Lower lobe of right lung (tissue), 2 donors: ENCODE measurements around the gene ARL17A. TPM values are rescaled to one million over a fixed set of nuclear protein-coding genes. Genes with fewer than 3 reads are reported as not detected.
A peak's percentile ranks its signal among the peaks of the same experiment; 100 is the strongest.
"Not testable (repeated sequence)": the region's sequence is repeated elsewhere in the genome, so short reads cannot be mapped to it uniquely, and the experiment has no call there.

Experiments used
- ATAC-seq, 2 donors: fragments of 200-7000 bp; cut with Tn5 transposase; one replicate each; pipeline ENCODE4 v1.9.1; 2020 to 2022; ENCODE audit warnings: mild to moderate bottlenecking in 2 of 2, moderate library complexity in 2 of 2
- DNase-seq: peaks from one replicate; pipeline ENCODE4 v3.0.0-alpha.2; 2020
- H3K27ac ChIP-seq: fragments of 200-600 bp; one replicate; pipeline ENCODE4 v1.8.0; 2022
- H3K27me3 ChIP-seq: fragments of 200-600 bp; one replicate; pipeline ENCODE4 v1.8.0; 2022; ENCODE audit warnings: low read depth
- H3K36me3 ChIP-seq: fragments of 200-600 bp; one replicate; pipeline ENCODE4 v1.8.0; 2022; ENCODE audit warnings: mild to moderate bottlenecking
- H3K4me1 ChIP-seq: fragments of 200-600 bp; one replicate; pipeline ENCODE4 v1.8.0; 2022
- H3K4me3 ChIP-seq: fragments of 200-600 bp; one replicate; pipeline ENCODE4 v1.8.0; 2022; ENCODE audit warnings: mild to moderate bottlenecking
- H3K9me3 ChIP-seq: fragments of 200-600 bp; one replicate; pipeline ENCODE4 v1.8.0; 2022
- intact Hi-C: fragments of 100-400 bp; cut with DNase I; formaldehyde crosslinking; loops from one replicate; pipeline ENCODE4 v1.11.0; 2022
- long read RNA-seq: library from polyadenylated mRNA; unstranded; transcript quantifications from one replicate; pipeline ENCODE4 v2.0.0, GENCODE V29; 2021
- total RNA-seq: library from RNA; stranded (reverse); fragmentation: NEBNext Ultra II Directional; extraction: Animal tissue kit (Norgen Biotek cat#: 25700); gene quantifications from one replicate; pipeline ENCODE4 v1.2.1, GENCODE V29; 2021
- donor health status: DM: no; HTN: yes; CAD: no; lungs with severe emphysema.

Gene ARL17A
- 25.9 TPM for total RNA-seq
- long read RNA-seq, partial matches to known transcripts: 3 of 53 reads
- long read RNA-seq, other reads (novel, unspliced or antisense): 49 of 53 reads

DNA sequence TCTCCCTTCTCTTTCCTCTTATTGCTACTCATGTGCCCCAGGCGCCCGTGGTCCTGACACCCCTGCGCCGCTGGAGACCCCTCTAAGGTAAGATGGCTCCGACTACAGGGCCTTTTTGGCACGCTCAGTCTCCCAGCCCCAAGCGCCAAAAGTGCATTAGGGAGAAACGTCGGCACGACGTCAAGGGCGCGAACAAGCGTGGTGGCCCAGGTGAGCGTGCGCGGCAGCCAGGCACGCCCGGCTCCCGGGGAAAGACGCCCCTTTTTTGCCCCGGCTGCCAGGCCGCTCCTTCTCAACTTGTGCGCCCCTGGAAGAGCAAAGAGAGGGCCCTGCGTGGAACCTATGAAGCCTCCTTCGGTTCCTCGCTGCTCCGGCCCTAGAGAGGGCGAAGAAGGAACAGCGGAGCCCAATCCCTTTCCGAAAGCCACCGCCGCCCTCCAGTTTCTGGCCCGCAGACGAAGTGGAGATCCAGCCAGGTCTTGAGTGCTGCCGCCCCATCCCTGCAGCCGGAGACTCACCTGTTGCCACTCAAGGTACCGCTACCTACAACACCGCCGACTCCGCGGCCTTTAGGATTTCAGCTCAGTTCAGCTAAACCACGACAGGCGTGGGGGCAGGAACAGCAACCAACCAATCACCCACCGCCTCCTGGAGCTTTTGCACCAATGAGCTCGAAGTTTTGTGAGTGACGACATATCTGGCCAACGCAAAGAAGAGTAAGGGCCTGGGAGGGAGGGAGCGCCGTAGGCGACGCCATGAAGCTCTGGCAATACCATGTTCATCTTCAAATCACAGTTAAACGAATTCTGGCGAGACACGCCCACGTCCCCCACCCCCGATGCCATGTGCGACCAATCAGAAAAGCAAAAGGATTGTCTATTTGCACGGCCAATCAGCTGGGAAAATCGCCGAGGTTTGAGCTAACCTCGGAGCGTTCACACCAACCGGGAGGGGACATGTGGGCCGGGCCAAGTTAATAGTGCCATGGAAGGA lies at the start of gene ARL17A:
TSS of gene ARL17A (minus strand) at position 609 of the 993 bp plus-strand sequence. CDS start 3,369 bp downstream, outside the sequence.
- H3K27me3 ChIP-seq, H3K9me3 ChIP-seq, H3K27ac ChIP-seq, H3K4me1 ChIP-seq, H3K36me3 ChIP-seq, intact Hi-C loops: not testable (repeated sequence)
- H3K4me3 ChIP-seq: peak within 1 kb of the TSS; percentile 45
- peak; percentile 88 for DNase-seq
- ATAC-seq: peak; percentile 98 to 99

DNA sequence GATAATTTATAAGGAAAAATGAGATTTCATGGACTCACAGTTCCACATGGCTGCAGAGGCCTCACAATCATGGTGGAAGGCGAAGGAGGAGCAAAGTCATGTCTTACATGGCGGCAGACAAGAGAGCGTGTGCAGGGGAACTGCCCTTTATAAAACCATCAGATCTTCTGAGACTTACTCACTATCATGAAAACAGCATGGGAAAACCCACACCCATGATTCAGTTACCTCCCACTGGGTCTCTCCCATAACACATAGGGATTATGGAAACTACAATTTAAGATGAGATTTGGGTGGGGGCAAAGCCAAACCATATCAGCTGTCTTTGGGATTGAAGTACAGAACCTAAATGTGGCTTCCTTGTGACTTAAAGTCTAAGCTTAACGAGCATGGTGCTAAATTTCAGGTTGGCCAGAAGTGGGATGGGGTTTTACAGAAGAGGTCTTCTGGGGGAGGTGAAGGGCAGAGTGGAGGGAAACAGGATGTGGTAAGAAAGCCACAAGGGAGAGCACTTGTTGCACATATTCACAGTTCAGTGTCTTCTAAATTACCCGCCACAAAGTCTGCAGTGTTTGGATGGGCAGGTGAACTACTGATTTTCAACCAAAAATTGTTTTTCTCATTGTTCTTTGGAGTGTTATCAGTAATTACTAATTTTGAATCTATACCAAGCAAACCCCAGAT lies 49.4 kb upstream of the ARL17A start:
- H3K36me3 ChIP-seq, H3K27ac ChIP-seq, intact Hi-C loops, H3K4me3 ChIP-seq, DNase-seq, H3K27me3 ChIP-seq, H3K9me3 ChIP-seq, H3K4me1 ChIP-seq: not testable (repeated sequence)
- ATAC-seq: peak; percentile 46 to 75

DNA sequence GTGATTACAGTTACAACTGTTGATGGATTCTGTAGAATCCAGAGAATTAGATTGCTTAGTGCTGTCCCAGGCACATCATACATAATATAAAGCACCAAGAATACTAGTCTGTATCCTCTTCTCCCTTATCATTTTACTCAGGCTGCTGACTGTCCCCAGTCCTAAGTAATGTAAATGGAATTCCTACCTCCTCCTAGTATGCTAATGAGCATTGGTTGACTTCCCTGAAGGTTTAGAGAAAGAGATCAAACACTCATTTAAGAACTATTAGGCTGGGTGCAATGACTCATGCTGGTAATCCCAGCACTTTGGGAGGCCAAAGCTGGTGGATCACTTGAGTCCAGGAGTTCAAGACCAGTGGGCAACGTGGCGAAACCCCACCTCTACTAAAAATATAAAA lies 48.0 kb upstream of the ARL17A start:
- not testable (repeated sequence) for DNase-seq, ATAC-seq, H3K36me3 ChIP-seq

DNA sequence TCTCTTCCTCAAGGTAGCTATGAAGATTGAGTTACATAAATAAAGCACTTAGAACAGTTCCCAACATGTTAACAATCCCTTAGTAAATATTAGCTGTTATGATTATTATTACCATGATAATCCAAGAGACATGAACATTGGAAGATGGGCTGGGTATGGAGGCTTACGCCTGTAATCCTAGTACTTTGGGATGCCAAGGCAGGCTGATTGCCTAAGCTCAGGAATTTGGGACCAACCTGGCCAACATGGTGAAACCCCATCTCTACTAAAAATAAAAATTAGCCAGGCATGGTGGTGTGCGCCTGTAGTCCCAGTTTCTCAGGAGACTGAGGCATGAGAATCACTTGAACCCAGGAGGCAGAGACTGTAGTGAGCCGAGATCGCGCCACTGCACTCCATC lies 45.2 kb upstream of the ARL17A start:
- intact Hi-C loops, ATAC-seq, DNase-seq, H3K27ac ChIP-seq, H3K4me3 ChIP-seq, H3K4me1 ChIP-seq, H3K36me3 ChIP-seq, H3K9me3 ChIP-seq, H3K27me3 ChIP-seq: not testable (repeated sequence)

More for the DNA sequence above, 48.0 kb upstream of the ARL17A start:
- intact Hi-C loops, H3K27ac ChIP-seq, H3K27me3 ChIP-seq, H3K9me3 ChIP-seq, H3K4me1 ChIP-seq, H3K4me3 ChIP-seq: not testable (repeated sequence)

DNA sequence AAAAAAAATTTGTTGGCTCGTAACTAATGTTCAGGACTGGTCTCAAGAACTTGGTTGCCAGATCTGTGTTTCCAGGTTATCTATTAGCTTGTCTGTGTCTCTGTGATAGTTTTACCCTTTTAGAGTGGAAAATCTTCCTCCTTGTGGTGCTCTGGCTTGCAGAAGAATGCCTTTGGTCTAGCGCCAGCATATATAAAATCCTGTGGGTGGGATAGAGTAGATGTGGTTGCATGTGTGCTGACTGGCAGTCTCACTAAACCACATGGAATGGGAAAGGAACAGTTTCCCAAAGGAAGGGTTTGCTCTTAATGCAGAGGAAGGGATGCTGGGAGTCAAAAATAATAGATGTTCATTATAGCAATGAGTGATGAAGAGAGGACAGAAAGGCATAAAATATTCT lies 44.3 kb upstream of the ARL17A start:
- DNase-seq, intact Hi-C loops, H3K36me3 ChIP-seq, H3K9me3 ChIP-seq, H3K4me3 ChIP-seq, H3K4me1 ChIP-seq, H3K27ac ChIP-seq, ATAC-seq, H3K27me3 ChIP-seq: not testable (repeated sequence)

DNA sequence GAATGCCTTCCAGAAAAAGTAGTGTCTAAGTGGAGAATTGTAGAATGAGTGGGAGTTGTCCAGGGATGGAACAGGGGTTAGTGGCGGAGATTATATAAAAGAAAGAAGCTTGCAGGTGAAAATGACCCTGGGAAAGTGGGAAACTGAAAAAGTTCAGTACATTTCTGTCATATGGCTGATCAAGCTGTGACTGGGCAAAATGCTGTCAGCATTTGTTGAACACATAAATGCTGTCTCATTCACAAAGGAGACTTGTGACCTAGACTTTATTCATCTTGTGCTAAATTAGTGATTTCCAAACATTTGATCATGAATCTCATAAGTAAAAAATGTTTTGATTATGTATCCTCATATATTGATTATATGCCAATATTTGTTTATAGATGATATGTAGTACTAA lies 39.5 kb upstream of the ARL17A start:
- H3K9me3 ChIP-seq, DNase-seq, H3K27ac ChIP-seq, H3K27me3 ChIP-seq, intact Hi-C loops, H3K4me1 ChIP-seq, ATAC-seq, H3K4me3 ChIP-seq, H3K36me3 ChIP-seq: not testable (repeated sequence)

DNA sequence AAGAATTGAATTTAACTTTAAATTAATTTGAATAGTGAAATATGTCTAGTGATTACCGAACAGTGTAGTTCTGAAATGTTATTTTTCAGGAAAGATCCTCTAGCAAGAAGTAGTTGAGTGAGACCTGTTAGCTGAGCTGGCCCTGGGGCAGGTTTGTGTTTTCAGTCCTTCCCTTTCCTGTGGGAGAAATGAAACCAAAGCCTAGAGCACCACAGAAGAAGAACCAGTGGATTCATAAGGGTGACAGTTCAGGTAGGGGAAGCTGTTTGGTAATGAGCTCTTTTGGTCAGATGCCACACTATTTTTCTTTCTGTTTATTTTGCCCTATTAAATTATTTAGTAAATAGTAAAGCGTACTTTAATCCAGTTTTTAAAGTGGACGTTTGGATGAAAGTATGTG lies 37.6 kb upstream of the ARL17A start:
- H3K4me3 ChIP-seq, H3K27me3 ChIP-seq, intact Hi-C loops, ATAC-seq, H3K36me3 ChIP-seq, H3K9me3 ChIP-seq, DNase-seq, H3K27ac ChIP-seq, H3K4me1 ChIP-seq: not testable (repeated sequence)

DNA sequence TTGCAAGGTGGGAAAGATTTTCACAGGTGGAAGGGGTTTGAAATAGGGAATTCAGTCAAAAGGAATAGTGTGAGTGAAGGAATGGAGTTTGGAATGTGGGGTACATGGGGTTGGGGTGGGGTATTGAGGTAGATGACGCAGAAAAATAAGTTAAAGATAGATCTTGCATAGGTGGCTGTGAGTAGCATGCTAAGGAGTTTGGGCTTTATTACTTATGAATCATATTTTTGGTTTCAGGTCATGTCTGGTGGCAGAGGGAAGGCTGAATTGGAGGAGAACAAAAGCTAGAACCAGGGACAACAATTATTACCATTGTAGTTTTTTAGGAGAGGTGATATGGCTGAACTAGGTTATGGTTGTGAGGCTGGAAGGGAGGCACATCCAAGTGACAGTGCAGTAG lies 34.4 kb upstream of the ARL17A start:
- H3K9me3 ChIP-seq, DNase-seq, H3K27ac ChIP-seq, H3K36me3 ChIP-seq, H3K27me3 ChIP-seq, H3K4me3 ChIP-seq, ATAC-seq, intact Hi-C loops, H3K4me1 ChIP-seq: not testable (repeated sequence)

DNA sequence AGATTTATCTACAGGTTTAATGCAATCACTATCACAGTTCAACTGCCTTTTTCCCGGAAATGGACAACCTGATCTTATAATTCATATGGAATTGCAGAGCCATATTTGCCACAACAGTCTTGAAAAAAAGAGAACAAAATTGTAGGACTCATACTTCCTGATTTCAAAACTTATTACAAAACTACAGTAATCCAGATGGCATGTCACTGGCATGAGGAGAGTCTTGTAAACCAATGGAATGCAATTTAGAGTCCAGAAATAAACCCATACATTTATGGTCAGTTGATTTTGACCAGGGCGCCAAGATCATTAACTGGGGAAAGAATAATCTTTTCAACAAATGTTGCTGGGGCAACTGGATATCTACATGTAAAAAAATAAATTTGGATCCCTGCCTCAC lies 31.8 kb upstream of the ARL17A start:
- intact Hi-C loops, ATAC-seq, H3K4me1 ChIP-seq, DNase-seq, H3K9me3 ChIP-seq, H3K4me3 ChIP-seq, H3K36me3 ChIP-seq, H3K27ac ChIP-seq, H3K27me3 ChIP-seq: not testable (repeated sequence)

DNA sequence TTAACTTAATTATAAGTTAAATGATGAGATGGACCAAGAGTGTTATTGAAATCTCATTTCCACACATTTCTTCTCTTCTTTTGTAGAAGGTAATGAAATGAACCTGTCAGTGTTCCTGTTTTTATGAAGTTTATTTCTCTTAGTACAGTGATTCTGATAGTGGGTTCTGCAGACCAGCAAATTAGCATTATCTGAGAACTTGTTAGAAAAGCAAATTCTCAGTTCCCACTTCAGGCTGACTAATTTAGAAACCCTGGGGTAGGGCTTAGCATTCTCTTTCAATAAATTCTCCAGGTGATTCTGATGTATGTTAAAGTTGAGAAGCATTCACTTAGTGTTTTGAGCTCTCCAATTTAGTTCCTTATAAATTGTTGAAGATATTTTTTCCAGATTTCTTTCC lies 23.6 kb upstream of the ARL17A start:
- H3K4me3 ChIP-seq, intact Hi-C loops, H3K27me3 ChIP-seq, ATAC-seq, H3K4me1 ChIP-seq, H3K36me3 ChIP-seq, DNase-seq, H3K27ac ChIP-seq, H3K9me3 ChIP-seq: not testable (repeated sequence)

DNA sequence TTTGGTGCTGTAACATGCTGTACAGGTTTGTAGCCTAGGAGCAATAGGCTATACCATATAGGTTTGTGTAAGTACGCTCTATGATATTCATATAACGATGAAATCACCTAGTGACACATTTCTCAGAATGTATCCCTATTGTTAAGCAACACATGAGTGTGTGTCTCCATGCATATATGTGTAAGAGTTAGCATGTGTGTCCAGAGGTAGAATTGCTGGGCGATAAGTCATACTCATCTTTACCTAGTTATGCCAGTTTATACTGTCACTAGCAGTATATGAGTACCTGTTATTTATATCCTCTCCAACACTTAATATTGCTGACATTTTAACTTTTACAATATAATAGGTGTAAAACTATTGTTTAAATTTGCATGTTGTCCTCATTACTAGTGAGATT lies 21.3 kb upstream of the ARL17A start:
- ATAC-seq, H3K27me3 ChIP-seq, H3K36me3 ChIP-seq, H3K9me3 ChIP-seq, H3K4me1 ChIP-seq, H3K27ac ChIP-seq, H3K4me3 ChIP-seq, DNase-seq, intact Hi-C loops: not testable (repeated sequence)

DNA sequence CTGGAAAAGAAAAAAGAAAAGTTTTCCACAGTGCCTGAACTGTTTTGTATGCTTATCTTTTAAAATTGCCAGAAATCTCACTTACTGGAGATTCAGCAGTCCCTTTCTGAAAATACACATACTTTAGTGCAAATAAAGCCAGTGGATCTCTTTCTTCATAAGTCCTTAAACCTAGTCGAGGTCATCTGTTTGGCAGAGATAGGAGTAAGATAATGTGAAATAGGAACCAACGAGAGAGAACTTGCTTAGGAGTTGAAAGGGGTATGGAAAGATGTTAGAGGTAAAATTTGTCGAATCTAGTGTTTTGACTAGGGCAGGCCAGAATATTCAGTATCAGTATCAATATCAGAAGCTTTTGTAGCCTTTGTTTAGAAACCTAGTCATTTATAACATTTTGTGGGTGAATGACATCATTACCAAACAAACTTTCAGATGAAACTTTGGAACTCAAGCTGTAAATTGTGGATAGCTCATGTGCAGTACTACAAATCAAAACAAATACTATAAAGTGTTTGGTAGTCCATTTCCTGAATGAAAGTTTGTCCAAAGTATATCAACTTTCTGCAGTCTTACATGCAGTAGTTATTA lies 18.9 kb upstream of the ARL17A start:
- H3K27ac ChIP-seq, H3K9me3 ChIP-seq, H3K4me1 ChIP-seq, ATAC-seq, intact Hi-C loops, H3K36me3 ChIP-seq, H3K27me3 ChIP-seq, DNase-seq, H3K4me3 ChIP-seq: not testable (repeated sequence)

DNA sequence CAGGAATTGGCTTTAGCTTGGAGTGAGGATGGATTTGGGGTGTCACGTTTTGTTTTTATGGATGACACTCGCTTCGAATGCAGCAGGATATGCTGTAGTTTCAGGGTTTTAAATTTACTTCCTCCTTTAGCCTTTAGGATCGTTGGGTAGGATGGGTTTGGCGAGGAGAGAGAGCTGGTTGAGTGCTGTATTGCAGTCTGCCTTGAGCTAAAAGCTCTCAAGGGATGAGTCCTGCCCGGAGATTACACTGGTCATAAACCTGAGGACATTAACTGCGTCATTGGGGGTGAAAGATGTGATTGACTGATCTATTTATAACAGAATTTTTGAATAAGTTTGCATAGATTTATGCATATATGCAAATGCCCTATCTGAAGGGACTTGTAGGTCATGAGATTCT lies 11.8 kb upstream of the ARL17A start:
- DNase-seq, H3K36me3 ChIP-seq, H3K4me3 ChIP-seq, H3K27me3 ChIP-seq, H3K27ac ChIP-seq, H3K9me3 ChIP-seq, intact Hi-C loops, H3K4me1 ChIP-seq: not testable (repeated sequence)
- ATAC-seq: peak; percentile 71 to 84
